ENCODE data around the gene TECPR2.
A peak's percentile ranks its signal among the peaks of the same experiment; 100 is the strongest.
"Not testable (repeated sequence)": the region's sequence is repeated elsewhere in the genome, so short reads cannot be mapped to it uniquely, and the experiment has no call there.

The TECPR2 gene

DNA sequence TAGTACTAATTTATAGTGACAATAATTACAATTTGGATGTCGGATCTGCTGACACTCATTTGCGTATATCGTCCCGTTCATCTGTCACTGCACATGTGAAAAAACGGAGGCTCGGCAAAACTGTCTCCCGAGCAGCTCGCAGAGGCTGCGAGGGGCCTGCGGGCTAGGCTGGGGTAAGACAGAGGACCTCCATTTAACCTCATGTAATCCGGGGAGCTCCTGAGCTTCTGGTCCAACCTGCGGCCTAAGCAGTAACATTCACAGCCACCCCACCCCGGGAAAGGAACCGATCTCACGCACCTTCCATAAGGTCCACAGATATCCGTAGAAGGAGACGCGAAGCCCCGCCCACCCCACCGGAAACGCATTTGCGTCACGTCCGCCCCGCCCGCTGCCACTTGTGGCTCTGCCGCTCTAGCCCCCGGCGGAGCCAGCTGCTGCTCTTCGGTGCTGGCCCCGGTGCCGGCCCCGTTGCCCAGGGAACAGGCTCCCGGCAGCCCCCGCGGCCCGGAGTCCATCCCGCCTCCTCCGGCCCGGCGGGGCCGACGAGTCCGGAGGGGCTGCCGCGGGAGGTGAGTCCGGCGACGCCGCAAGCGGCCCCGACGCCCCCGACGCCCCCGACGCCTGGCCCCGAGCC is at the start of gene TECPR2, which contains the start of gene CINP:
TECPR2 (plus strand) TSS at position 397 of the 637 bp plus-strand sequence. CDS start 13,781 bp downstream, outside the sequence.
CINP (minus strand) TSS at position 346 of the 637 bp plus-strand sequence; CDS start at position 307, 39 bp downstream.
- DNase-seq (ENCODE audit: low read depth), result peak; percentile 96

- peak; percentile 77 for DNase-seq (ENCODE audit: low read depth)
These were observed 48.3 kb upstream of the TECPR2 start for GRCh38 chr14:102314242-102315011.

DNA sequence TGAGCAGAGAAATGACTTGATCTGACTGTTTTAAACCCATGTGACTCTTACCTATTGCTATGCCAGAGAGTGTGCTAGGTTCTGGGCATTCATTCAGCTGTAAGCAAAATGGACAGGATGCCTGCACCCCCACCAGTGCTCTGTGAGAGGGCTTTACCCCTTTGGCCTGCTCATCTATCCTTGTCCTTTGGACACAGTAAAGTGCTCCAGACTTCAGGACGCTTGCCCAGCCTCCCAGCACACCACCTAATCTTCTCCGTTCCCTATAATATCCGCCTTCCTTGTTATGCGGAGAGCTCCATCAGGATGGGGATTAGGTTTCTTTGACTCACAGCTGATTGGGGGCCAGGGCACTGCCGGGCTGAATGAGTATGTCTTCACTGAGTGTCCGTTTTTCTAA is 47.6 kb upstream of the TECPR2 start:
- DNase-seq (ENCODE audit: low read depth), result no peak

DNA sequence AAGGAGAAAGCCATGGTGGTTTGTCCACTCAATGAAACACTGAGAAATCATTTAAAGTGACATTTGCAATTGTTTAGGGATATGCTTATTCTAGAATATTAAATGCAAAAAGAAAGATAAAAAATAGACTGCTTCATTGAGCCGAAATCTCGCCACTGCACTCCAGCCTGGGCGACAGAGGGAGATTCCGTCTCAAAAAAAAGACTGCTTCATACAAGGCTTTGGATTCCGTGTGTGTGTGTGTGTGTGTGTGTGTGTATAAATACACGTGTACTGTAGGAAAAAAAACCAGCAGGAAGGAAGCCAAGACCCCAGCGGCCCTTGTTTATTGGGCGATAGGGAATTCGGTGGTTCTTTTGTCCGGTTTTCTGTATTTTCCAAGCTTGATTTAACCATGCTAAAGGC is 46.4 kb upstream of the TECPR2 start:
- peak; percentile 74 for DNase-seq (ENCODE audit: low read depth)

DNA sequence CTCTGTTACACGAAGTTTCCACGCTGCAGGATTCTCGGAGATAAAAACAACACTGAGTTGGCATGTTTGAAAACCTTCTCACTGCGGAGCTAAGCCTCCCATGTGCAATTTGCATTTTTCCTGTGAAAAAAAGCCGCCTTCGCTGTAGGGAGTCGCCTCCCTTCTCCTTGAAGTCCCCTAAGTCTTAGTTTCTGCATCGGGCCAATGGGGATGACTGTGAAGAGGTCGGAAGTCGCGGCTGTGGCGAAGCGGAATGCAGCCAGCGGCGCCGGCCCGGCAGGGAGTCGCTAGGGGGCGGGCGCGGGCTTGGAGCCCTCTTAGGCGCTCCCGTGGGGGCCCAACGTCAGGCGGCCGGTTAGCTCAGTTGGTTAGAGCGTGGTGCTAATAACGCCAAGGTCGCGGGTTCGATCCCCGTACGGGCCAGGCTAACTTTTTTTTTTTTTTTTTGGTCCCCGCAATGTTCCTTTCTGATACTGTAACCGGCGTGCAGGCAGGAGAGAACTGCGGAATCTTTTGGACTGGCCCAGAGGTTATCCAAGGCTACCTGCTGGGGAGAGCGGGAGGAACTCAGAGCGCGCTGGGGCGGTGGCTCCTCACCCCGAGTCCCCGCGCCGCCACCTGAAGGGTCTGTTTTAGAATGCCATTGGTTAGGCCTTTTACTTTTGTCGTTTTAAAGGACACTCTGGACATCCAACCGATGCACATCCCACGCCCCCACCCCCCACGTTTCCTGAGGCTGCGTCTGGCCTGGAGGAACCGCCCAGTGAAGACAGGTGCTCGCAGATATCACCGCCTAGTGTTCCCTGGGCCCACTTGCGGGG is 45.8 kb upstream of the TECPR2 start:
- DNase-seq (ENCODE audit: low read depth), result peak; percentile 90

DNA sequence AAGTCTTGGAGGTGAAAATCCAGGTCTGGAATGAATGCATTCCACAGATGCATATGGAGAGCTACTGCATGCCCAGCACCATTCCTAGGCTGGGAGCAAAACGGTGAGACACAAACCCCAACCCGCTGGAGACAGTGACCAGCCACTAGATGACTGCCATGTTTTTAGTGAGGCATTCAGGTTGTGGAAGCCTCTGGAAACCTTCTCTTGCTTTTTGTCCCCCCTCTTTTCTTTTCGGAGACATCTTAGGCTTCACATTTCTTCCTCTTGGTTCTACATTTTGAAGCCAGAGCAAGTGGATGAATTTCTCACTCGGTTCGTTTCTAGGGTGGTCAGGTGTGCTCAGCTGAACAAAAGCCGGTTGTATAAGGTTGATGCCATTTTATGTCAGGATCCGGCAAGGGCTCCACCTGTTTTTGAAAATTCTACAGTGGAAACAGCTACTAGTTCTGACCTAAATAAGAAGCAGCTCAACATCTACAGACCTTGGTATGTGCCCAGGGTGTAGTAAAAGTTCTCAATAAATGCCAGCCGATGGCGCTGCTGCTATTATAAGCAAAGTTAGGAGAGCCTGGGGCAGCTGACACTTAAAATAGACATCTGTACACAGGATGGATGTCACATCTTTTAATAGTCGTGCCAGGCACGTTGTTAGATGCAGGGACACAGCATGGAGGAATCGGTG is 45.0 kb upstream of the TECPR2 start:
- no peak for DNase-seq (ENCODE audit: low read depth)

GRCh38 chr14:102318781-102319276 is 43.9 kb upstream of the TECPR2 start:
- no peak for DNase-seq (ENCODE audit: low read depth)

DNA sequence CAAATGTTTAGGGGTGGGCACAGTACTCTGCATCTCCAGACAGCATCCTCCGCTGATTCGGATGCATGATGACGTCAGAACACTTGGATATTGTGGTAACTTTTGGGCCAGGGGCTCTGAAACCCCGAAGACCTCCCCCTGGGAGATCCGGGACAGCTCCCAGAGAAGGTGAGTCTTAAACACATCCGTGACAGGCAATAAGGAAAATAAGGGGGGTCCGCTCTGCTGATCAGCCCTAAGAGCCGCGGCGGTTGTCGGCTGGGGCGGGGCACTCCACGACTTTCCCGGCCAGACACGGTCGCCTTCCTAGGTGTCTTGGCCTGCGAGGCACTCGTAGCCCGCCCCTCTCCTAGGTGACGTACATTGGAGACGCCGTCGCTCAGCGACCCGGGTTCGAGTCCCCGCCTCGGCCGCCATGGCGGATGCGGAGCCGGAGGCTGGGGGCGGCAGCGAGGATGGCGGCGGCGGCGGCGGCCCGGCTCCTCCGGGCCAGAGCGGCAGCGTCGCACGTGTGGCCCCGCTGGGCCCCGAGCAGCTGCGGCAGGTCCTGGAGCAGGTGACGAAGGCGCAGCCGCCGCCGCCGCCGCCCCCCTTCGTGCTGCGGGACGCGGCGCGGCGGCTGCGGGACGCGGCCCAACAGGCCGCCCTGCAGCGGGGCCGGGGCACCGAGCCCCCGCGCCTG is 43.2 kb upstream of the TECPR2 start, which contains the start of gene ZNF839:
ZNF839 (plus strand) TSS at position 396 of the 682 bp plus-strand sequence; CDS start at position 416, 20 bp downstream.
- DNase-seq (ENCODE audit: low read depth), result peak; percentile 89

DNA sequence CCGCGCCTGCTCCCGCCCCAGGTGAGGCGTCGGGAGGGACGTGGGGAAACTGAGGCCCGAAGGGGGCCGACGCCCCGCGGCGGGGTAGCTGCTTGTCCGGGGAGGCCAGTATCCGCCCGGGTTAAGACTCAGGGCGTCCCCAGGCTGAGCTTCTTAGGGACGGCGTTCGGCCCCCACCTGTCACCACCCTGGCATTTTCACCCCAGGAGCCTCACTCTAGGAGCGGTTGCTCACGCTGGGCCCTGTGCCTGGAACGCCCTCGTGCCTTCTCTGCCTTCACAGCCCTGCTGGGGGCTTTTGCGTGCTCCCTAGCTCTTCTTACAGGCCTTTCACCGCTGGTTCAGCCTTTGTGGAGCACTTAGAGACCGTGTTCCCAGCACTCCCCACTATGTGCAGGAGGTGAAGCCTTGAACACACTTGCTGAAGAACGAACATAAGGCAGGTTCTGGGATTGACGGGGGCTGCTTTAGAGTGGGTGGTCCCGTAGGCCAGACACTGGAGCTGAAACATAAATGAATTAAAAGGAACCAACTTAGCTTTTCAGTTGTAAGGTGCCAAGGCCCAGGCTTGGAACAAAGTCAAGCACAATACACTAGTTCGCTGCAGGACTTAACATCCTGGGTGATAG is 42.6 kb upstream of the TECPR2 start:
- peak; percentile 44 for DNase-seq (ENCODE audit: low read depth)

GRCh38 chr14:102320671-102321455 is 41.9 kb upstream of the TECPR2 start:
- DNase-seq (ENCODE audit: low read depth), result no peak

DNA sequence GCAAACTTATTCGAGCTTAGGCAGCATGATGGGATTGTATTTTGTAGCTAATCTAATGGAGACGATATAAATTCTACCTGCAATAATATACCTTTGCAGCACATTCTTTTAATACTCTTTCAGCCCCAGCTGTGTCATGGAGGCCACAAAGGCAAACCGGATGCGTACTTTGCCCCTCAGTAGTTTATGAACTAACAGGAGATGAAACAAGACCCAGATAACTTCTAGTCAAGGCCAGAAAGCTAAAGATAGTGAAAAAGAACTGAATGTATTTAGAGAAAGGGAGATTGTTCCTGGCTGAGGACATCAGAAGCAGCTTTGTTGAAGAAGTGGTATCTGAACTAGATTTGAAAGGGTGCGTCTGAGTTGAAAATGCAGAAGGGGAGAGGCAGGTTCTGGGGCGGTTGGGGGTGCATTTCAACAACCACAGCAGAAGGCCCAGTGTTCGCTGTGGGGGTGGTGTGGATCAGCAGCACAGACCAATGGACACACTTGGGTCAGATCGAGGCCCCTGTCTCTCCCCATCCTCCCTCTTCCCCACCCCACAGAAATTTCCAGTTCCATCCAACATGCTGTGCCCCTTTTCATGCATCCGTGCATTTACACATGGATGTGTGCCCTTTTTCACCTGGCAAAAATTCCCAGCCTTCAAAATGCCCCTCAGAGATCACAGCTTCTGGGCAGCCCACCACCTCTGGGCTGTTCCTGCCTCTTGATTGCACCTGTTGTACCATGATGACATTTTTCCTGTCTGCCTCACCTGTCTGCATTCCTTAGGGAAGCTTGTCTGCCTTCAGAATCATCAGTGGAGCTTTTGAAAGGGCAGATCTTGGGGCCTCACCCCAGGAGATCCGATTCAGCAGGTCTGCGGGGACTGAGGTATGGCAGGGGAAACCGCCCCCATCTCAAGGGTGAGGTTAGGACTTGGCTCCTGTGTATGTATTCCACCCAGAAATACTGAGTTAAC is 41.0 kb upstream of the TECPR2 start:
- DNase-seq (ENCODE audit: low read depth), result no peak

- peak; percentile 89 for DNase-seq (ENCODE audit: low read depth)
These were observed 39.6 kb upstream of the TECPR2 start for GRCh38 chr14:102323102-102323501.

GRCh38 chr14:102325791-102326345 is 36.9 kb upstream of the TECPR2 start:
- DNase-seq (ENCODE audit: low read depth), result no peak

GRCh38 chr14:102326583-102326982 is 36.2 kb upstream of the TECPR2 start:
- no peak for DNase-seq (ENCODE audit: low read depth)

DNA sequence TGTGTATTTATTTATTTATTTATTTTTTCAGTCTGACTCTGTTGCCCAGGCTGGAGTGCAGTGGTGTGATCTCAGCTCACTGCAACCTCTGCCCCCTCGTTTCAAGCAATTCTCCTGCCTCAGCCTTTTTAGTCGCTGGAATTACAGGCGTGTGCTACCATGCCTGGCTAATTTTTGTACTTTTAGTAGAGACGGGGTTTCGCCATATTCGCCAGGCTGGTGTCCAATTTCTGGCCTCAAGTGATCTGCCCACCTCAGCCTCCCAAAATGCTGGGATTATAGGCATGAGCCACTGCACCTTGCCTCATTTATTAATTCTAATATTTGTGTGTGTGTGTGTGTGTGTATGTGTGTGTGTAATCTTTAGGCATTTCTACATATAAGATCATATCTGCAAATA is 33.4 kb upstream of the TECPR2 start:
- DNase-seq (ENCODE audit: low read depth), result not testable (repeated sequence)

DNA sequence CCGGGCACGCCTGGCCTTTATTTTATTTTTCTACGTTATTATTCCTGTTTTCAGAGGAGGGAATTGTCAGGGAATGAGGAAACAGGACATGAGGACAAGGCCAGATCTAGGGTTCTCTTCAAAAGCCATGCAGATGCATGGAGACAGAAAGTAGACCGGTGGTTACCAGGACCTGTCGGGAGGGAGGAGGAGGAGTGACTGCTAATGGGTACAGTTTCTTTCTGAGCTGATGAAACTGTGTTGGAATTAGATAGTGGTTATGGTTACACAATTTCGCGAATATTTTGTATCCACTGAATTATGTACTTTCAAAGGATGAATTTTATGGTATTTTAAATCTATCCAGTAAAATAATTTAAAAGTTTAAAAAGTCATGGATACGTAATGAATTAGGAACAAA is 31.9 kb upstream of the TECPR2 start:
- no peak for DNase-seq (ENCODE audit: low read depth)

DNA sequence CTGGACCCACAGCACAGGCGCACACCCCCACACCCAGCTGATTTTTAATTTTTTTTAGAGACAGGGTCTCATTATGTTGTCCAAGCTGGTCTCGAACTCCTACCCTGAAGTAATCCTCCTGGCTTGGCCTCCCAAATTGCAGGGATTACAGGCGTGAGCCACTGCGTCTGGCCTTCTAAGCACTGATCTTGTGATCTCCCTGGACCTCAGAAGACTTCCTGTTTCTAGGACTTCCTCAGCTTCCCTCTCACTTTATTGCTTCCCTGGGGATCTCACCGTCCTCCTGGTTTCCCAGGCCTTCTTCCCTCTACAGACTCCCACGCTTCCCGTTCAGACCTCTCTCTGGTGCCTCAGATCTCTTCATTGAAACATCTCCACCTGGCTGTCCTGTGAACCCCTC is 29.4 kb upstream of the TECPR2 start:
- DNase-seq (ENCODE audit: low read depth), result no peak
